T-helper 17 cell (primary cell): ENCODE results near the gene MTERF4. TPM values are rescaled to one million over a fixed set of nuclear protein-coding genes. Genes with fewer than 3 reads are reported as not detected.
"Not testable (repeated sequence)": the region's sequence is repeated elsewhere in the genome, so short reads cannot be mapped to it uniquely, and the experiment has no call there.

Experiments used
- ATAC-seq: fragments of 150-1000 bp; cut with Tn5 transposase; 2 replicates; pipeline ENCODE4 v1.10.0; 2021; ENCODE audit warnings: mild to moderate bottlenecking, moderate library complexity
- DNase-seq, 3 donors: peaks; one replicate each; pipeline versions ENCODE4 v3.0.0 to v3.0.0-alpha.2; 2020 to 2021
- H3K9me3 ChIP-seq: one replicate; pipeline ENCODE4 v1.7.0; 2013; ENCODE audit warnings: low read length, mild to moderate bottlenecking; ENCODE audit not compliant: control insufficient read depth, poor library complexity, severe bottlenecking
- H3K27ac Mint-ChIP-seq: one replicate; pipeline ENCODE4 v1.8.0; 2022; ENCODE audit warnings: mild to moderate bottlenecking, moderate library complexity, mixed read lengths
- H3K27me3 Mint-ChIP-seq: one replicate; pipeline ENCODE4 v1.8.0; 2022; ENCODE audit warnings: mixed read lengths
- H3K36me3 Mint-ChIP-seq: one replicate; pipeline ENCODE4 v1.8.0; 2022; ENCODE audit warnings: low read depth, mixed read lengths
- H3K4me1 Mint-ChIP-seq: one replicate; pipeline ENCODE4 v1.8.0; 2022; ENCODE audit warnings: mild to moderate bottlenecking, mixed read lengths
- H3K4me3 Mint-ChIP-seq: one replicate; pipeline ENCODE4 v1.8.0; 2022; ENCODE audit warnings: mild to moderate bottlenecking, moderate library complexity, mixed read lengths
- total RNA-seq, 4 donors: library from RNA in 2 of 4; stranded (reverse) in 2 of 4; gene quantifications; one replicate each; pipeline ENCODE4 v1.2.3 and lab custom pipeline; 2022 to 2026

MTERF4 gene
- total RNA-seq, 2 donors from 2014 or later = 66.7 to 82.9 TPM

DNA sequence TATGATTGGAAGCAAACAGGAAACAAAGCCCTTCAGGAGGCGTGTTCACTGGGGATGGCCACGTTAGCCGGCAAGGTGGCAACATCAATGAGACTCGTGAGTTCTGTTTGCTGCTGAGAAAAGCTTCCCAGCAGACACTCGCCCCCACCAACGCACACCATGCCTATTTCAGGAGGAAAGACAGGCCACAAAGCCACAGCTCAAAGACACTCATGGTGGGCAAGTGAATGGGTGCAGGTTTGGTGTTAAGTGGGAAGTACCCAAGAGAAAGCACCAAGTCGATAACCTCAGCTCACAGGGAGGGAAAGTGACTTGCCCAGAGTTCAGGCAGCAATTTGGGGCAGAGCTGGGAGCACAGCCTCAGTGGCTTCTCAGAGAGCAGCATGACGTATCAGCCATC, 10.5 kb upstream of the MTERF4 start:
- peaks cover 19% of the 10 kb centered on the region for H3K36me3 Mint-ChIP-seq

DNA sequence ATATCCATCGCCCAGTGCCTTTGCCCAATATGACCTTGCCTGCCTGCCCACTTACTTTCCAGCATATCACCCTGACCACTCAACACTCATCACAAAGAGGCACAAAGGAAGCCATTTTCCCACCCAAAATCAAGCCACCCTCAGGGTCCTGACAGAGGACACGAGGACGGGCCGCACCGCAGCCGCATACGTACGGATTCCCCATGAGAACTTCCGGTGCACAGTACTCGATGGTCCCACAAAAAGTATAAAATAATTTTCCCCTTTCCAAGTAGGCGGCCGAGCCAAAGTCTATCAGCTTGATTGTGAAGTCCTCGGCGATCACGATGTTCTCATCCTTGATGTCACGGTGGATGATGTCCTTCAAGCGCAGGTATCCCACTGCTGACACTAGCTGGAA, 10.0 kb upstream of the MTERF4 start:
- H3K36me3 Mint-ChIP-seq = peaks cover 19% of the 10 kb centered on the region
- H3K4me1 Mint-ChIP-seq = peaks cover 24% of the 10 kb centered on the region
- no peaks in the 10 kb centered on the region for H3K27me3 Mint-ChIP-seq
- DNase-seq (no peak), ATAC-seq (no peak)
- H3K9me3 ChIP-seq = no peaks in the 10 kb centered on the region
- H3K4me3 Mint-ChIP-seq = peak overlapping the region; percentile 80
- peak overlapping the region; percentile 88 for H3K27ac Mint-ChIP-seq

More for the DNA sequence above, 10.5 kb upstream of the MTERF4 start:
- Mint-ChIP-seq H3K4me1 (peaks cover 24% of the 10 kb centered on the region), H3K27me3 (no peaks in the 10 kb centered on the region), H3K4me3 (peak overlapping the region; percentile 80), H3K27ac (peak overlapping the region; percentile 88)
- H3K9me3 ChIP-seq = no peaks in the 10 kb centered on the region
- ATAC-seq (peak; percentile 68), DNase-seq (peak in 1 of 3 donors; percentile 31)

GRCh38 chr2:241111440-241111805, 9.3 kb upstream of the MTERF4 start:
- no peaks in the 10 kb centered on the region for H3K9me3 ChIP-seq
- Mint-ChIP-seq H3K27ac (peak overlapping the region; percentile 88), H3K4me3 (peak overlapping the region; percentile 80), H3K4me1 (peaks cover 24% of the 10 kb centered on the region), H3K36me3 (peaks cover 15% of the 10 kb centered on the region), H3K27me3 (no peaks in the 10 kb centered on the region)
- ATAC-seq (peak; percentile 49), DNase-seq (no peak)

DNA sequence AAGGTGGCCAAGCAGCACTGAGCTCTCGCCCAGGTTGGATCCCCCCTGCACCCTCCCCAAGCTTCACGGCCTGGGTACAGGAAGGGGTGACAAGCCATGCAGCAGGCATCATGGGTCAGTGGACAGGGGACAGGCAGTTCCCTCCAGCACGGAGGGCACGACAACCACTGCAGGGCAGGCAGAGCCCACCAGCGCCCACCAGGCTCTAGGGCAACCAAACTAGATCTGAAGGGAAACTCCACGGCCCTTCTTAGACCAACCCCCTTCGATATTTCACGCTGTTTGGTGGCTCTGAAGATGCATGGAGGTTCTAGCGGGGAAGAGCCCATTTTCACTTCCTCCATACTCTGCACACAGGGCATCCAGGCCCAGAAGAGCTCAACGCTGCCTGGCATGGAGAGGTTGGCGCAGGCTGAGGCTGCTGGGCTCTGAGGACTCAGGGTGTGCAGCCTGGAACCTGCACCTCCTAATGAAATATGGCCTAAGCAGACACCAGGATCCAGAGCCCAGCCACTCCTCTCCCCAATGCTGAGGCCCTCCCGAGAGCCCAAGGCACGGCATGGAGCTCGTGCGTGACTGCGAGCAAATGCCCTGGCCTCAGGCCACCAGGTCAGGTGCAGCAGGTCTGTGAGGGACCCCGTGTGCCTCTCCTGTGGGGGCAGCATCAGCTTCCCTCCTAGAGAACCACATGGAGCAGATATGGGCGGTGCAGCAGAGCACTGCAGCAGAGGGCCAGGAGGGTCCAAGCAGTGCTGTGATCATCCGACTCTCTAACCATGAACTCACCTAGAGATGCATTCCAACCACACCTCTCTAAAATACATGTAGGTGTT, 8.7 kb upstream of the MTERF4 start:
- peak; percentile 35 for ATAC-seq
- peaks cover 11% of the 10 kb centered on the region for H3K36me3 Mint-ChIP-seq
- H3K4me1 Mint-ChIP-seq = peaks cover 24% of the 10 kb centered on the region
- H3K4me3 Mint-ChIP-seq = peak overlapping the region; percentile 80
- no peaks in the 10 kb centered on the region for H3K27me3 Mint-ChIP-seq
- peak overlapping the region; percentile 88 for H3K27ac Mint-ChIP-seq
- no peak for DNase-seq
- no peaks in the 10 kb centered on the region for H3K9me3 ChIP-seq

GRCh38 chr2:241110089-241110606, 8.1 kb upstream of the MTERF4 start:
- Mint-ChIP-seq H3K36me3 (peaks cover 11% of the 10 kb centered on the region), H3K27me3 (no peaks in the 10 kb centered on the region), H3K4me1 (peaks cover 26% of the 10 kb centered on the region), H3K4me3 (peak overlapping the region; percentile 80), H3K27ac (peak overlapping the region; percentile 88)
- DNase-seq (no peak), ATAC-seq (no peak)
- H3K9me3 ChIP-seq = no peaks in the 10 kb centered on the region

GRCh38 chr2:241109210-241110088, 7.4 kb upstream of the MTERF4 start:
- ATAC-seq (no peak), DNase-seq (no peak)
- Mint-ChIP-seq H3K27me3 (no peaks in the 10 kb centered on the region), H3K4me1 (peaks cover 26% of the 10 kb centered on the region), H3K36me3 (peaks cover 7% of the 10 kb centered on the region), H3K4me3 (peak overlapping the region; percentile 80), H3K27ac (peak overlapping the region; percentile 88)
- no peaks in the 10 kb centered on the region for H3K9me3 ChIP-seq

- peak overlapping the region; percentile 80 for H3K4me3 Mint-ChIP-seq
- H3K27me3 Mint-ChIP-seq = no peaks in the 10 kb centered on the region
- no peaks in the 10 kb centered on the region for H3K9me3 ChIP-seq
- H3K4me1 Mint-ChIP-seq = peaks cover 26% of the 10 kb centered on the region
- DNase-seq (no peak), ATAC-seq (peak; percentile 24)
- peak overlapping the region; percentile 88 for H3K27ac Mint-ChIP-seq
- peaks cover 5% of the 10 kb centered on the region for H3K36me3 Mint-ChIP-seq
Measured at GRCh38 chr2:241108271-241109209, 6.5 kb upstream of the MTERF4 start.

- Mint-ChIP-seq H3K27ac (peak overlapping the region; percentile 88), H3K27me3 (no peaks in the 10 kb centered on the region), H3K4me3 (no peak overlapping the region), H3K4me1 (peaks cover 26% of the 10 kb centered on the region), H3K36me3 (peaks cover 5% of the 10 kb centered on the region)
- no peaks in the 10 kb centered on the region for H3K9me3 ChIP-seq
- no peak for DNase-seq
- ATAC-seq = no peak
Measured at GRCh38 chr2:241107031-241107783, 5.1 kb upstream of the MTERF4 start.

DNA sequence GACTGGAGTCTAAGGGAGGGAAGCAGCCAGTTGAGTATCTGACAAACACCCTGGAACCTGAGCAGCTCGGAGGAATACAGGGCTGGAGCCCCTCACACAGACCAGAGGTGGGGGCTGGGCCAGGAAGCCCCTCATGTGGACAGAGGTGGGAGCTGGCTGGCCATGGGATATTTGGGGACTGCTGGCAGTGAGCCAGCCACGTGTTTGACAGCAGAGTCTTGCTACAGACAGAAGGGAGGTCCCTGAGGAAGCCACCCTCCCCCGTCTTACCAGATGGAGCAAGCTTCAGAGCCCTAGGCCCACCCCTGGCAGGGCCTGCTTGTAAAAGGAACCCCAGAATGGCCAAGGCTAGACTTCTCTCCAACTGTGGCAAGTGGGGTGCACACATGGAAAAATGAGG, 3.6 kb upstream of the MTERF4 start:
- ATAC-seq (no peak), DNase-seq (no peak)
- peaks cover 22% of the 10 kb centered on the region for H3K4me1 Mint-ChIP-seq
- no peak overlapping the region for H3K4me3 Mint-ChIP-seq
- H3K9me3 ChIP-seq = no peaks in the 10 kb centered on the region
- no peaks in the 10 kb centered on the region for H3K27me3 Mint-ChIP-seq
- H3K36me3 Mint-ChIP-seq = peaks cover 6% of the 10 kb centered on the region
- H3K27ac Mint-ChIP-seq = peak overlapping the region; percentile 88

- not testable (repeated sequence) for DNase-seq, H3K27me3 Mint-ChIP-seq, ATAC-seq, H3K4me3 Mint-ChIP-seq, H3K9me3 ChIP-seq, H3K36me3 Mint-ChIP-seq
- Mint-ChIP-seq H3K4me1 (peaks cover 19% of the 10 kb centered on the region), H3K27ac (peak overlapping the region; percentile 98)
Measured at GRCh38 chr2:241104611-241105010, 2.5 kb upstream of the MTERF4 start.

GRCh38 chr2:241103176-241103595, 1.1 kb upstream of the MTERF4 start:
- peak overlapping the region; percentile 94 for H3K4me3 Mint-ChIP-seq
- no peak for DNase-seq
- H3K9me3 ChIP-seq = no peaks in the 10 kb centered on the region
- H3K36me3 Mint-ChIP-seq = peaks cover 6% of the 10 kb centered on the region
- peak overlapping the region; percentile 98 for H3K27ac Mint-ChIP-seq
- H3K27me3 Mint-ChIP-seq = no peaks in the 10 kb centered on the region
- no peak for ATAC-seq
- peaks cover 18% of the 10 kb centered on the region for H3K4me1 Mint-ChIP-seq

GRCh38 chr2:241099246-241099645, 2.8 kb downstream of the MTERF4 start:
- Mint-ChIP-seq H3K36me3 (peaks cover 11% of the 10 kb centered on the region), H3K27ac (peak overlapping the region; percentile 95), H3K4me3 (peak overlapping the region; percentile 19)

More at GRCh38 chr2:241099246-241099645, 2.8 kb downstream of the MTERF4 start:
- Mint-ChIP-seq H3K27me3 (no peaks in the 10 kb centered on the region), H3K4me1 (peaks cover 39% of the 10 kb centered on the region)
- ATAC-seq (no peak), DNase-seq (no peak)
- H3K9me3 ChIP-seq = no peaks in the 10 kb centered on the region
